Osteocyte (in vitro differentiated cells): ENCODE measurements around the gene LRR1. TPM values are rescaled to one million over a fixed set of nuclear protein-coding genes. Genes with fewer than 3 reads are reported as not detected.
A peak's percentile ranks its signal among the peaks of the same experiment; 100 is the strongest.
"Not testable (repeated sequence)": the region's sequence is repeated elsewhere in the genome, so short reads cannot be mapped to it uniquely, and the experiment has no call there.

ENCODE experiments used
- DNase-seq: peaks from one replicate; pipeline ENCODE4 v3.0.0; 2021; ENCODE audit warnings: mixed read lengths; ENCODE audit not compliant: unreplicated experiment; ENCODE audit errors: extremely low spot score
- H3K27ac Mint-ChIP-seq: one replicate; pipeline ENCODE4 v1.8.0; 2021; ENCODE audit warnings: mild to moderate bottlenecking, mixed read lengths; ENCODE audit not compliant: unreplicated experiment
- H3K27me3 Mint-ChIP-seq: one replicate; pipeline ENCODE4 v1.8.0; 2021; ENCODE audit warnings: mixed read lengths; ENCODE audit not compliant: unreplicated experiment
- H3K36me3 Mint-ChIP-seq: one replicate; pipeline ENCODE4 v1.8.0; 2021; ENCODE audit warnings: mixed read lengths; ENCODE audit not compliant: unreplicated experiment
- H3K4me1 Mint-ChIP-seq: one replicate; pipeline ENCODE4 v1.8.0; 2021; ENCODE audit warnings: mixed read lengths; ENCODE audit not compliant: unreplicated experiment
- H3K4me3 Mint-ChIP-seq: one replicate; pipeline ENCODE4 v1.8.0; 2021; ENCODE audit warnings: mild to moderate bottlenecking, moderate library complexity, mixed read lengths; ENCODE audit not compliant: unreplicated experiment
- H3K9me3 Mint-ChIP-seq: one replicate; pipeline ENCODE4 v1.8.0; 2021; ENCODE audit warnings: mixed read lengths; ENCODE audit not compliant: unreplicated experiment
- CTCF ChIP-seq: fragments of 200-600 bp; sonication (generic); IDR thresholded peaks from 2 replicates; pipeline ENCODE4 v1.5.0; 2021; ENCODE audit warnings: antibody characterized with exemption, mild to moderate bottlenecking, moderate library complexity
- total RNA-seq: library from RNA; stranded (reverse); gene quantifications from 2 replicates; pipeline ENCODE4 v1.2.1, GENCODE V29; 2021

The LRR1 gene
- total RNA-seq, 1 donor from 2014 or later: 7.4 TPM

- H3K36me3 Mint-ChIP-seq: peaks cover 15% of the 10 kb centered on the region
- H3K27me3 Mint-ChIP-seq: no peaks in the 10 kb centered on the region
- TF ChIP-seq CTCF: no peak
- DNase-seq: no peak
- no peaks in the 10 kb centered on the region for H3K9me3 Mint-ChIP-seq
- H3K27ac Mint-ChIP-seq: peak overlapping the region; percentile 42
- H3K4me3 Mint-ChIP-seq: peak overlapping the region; percentile 36
- H3K4me1 Mint-ChIP-seq: peaks cover 33% of the 10 kb centered on the region
Measured at GRCh38 chr14:49617852-49618519, 19.2 kb downstream of the LRR1 start.

GRCh38 chr14:49619273-49619672 lies 20.5 kb downstream of the LRR1 start:
- Mint-ChIP-seq H3K4me1 (peaks cover 46% of the 10 kb centered on the region), H3K4me3 (peak overlapping the region; percentile 98), H3K27ac (peak overlapping the region; percentile 98), H3K36me3 (peaks cover 17% of the 10 kb centered on the region)
- peak; percentile 48 for DNase-seq
- not testable (repeated sequence) for H3K27me3 Mint-ChIP-seq, H3K9me3 Mint-ChIP-seq

- Mint-ChIP-seq H3K4me3 (peak overlapping the region; percentile 98), H3K27ac (peak overlapping the region; percentile 98), H3K4me1 (peaks cover 48% of the 10 kb centered on the region), H3K27me3 (no peaks in the 10 kb centered on the region), H3K9me3 (no peaks in the 10 kb centered on the region), H3K36me3 (peaks cover 17% of the 10 kb centered on the region)
- no peak for DNase-seq
- no peak for TF ChIP-seq CTCF
Measured at GRCh38 chr14:49619730-49620129, 21.0 kb downstream of the LRR1 start.

- H3K4me3 Mint-ChIP-seq: peak within 1 kb of the TSS; percentile 98
- H3K4me1 Mint-ChIP-seq: peaks cover 51% of the 10 kb centered on the region
- TF ChIP-seq CTCF: peak; percentile 51
- DNase-seq: peak; percentile 99
- no peaks in the 10 kb centered on the region for H3K27me3 Mint-ChIP-seq
- no peaks in the 10 kb centered on the region for H3K9me3 Mint-ChIP-seq
- H3K27ac Mint-ChIP-seq: peak within 1 kb of the TSS; percentile 98
- peaks cover 20% of the 10 kb centered on the region for H3K36me3 Mint-ChIP-seq
Measured at GRCh38 chr14:49620182-49621113, 21.7 kb downstream of the LRR1 start, which contains the start of the genes MGAT2 and RPL36AL. Gene MGAT2 (plus strand): TSS chr14:49620799. CDS start chr14:49621269, 470 bp downstream. Gene RPL36AL (minus strand): TSS chr14:49620626. CDS start chr14:49619104, 1,522 bp downstream.

- peak; percentile 0 for TF ChIP-seq CTCF
- no peaks in the 10 kb centered on the region for H3K27me3 Mint-ChIP-seq
- peaks cover 51% of the 10 kb centered on the region for H3K4me1 Mint-ChIP-seq
- peak overlapping the region; percentile 98 for H3K4me3 Mint-ChIP-seq
- peak overlapping the region; percentile 98 for H3K27ac Mint-ChIP-seq
- peaks cover 23% of the 10 kb centered on the region for H3K36me3 Mint-ChIP-seq
- peak; percentile 73 for DNase-seq
- no peaks in the 10 kb centered on the region for H3K9me3 Mint-ChIP-seq
Measured at GRCh38 chr14:49621114-49621881, 22.6 kb downstream of the LRR1 start.
